ENCODE data around the gene MMS19. TPM values are rescaled to one million over a fixed set of nuclear protein-coding genes. Genes with fewer than 3 reads are reported as not detected.

The MMS19 gene
- total RNA-seq, 1 experiment from 2014 or later = 83.3 TPM

DNA sequence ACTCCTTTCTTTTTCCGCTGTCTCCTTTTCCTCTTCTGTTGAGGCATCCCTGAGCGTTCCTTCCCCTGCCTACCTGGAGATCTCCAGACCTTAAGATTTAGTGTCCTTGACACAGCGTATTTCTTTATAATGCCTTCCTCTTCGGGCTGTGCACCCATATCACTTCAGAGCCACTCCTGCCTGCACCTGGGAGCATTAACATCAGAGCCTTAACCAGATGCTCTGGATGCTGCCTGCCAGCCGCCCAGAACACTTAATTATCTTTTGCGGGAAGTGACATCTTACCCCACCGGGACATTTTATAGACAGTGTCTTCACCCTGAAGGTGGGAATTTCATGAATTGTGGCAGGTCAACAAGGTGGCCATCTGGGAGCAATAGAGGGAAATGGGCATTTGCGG lies 24.7 kb upstream of the MMS19 start:
- no peaks in the 10 kb centered on the region for H3K9me3 ChIP-seq (ENCODE audit: control insufficient read depth, insufficient read depth, low read depth, low read length)
- H3K27ac ChIP-seq (ENCODE audit: low read length) = no peak overlapping the region
- ATAC-seq (no peak), DNase-seq (ENCODE audit: low read depth, low spot score) (no peak)
- H3K4me3 ChIP-seq (ENCODE audit: low read depth in 2 of 2, low read length in 2 of 2) = no peak overlapping the region
- H3K4me1 ChIP-seq (ENCODE audit: control insufficient read depth, insufficient read depth, low read length) = peaks cover 16% of the 10 kb centered on the region
- no peaks in the 10 kb centered on the region for H3K36me3 ChIP-seq (ENCODE audit: control insufficient read depth, insufficient read depth, low read length)
- no peak for TF ChIP-seq TCF7L2 (IDR thresholded peaks at IDR 0.05; ENCODE audit: low read depth, low read length)
- TF ChIP-seq, protein P1, sequence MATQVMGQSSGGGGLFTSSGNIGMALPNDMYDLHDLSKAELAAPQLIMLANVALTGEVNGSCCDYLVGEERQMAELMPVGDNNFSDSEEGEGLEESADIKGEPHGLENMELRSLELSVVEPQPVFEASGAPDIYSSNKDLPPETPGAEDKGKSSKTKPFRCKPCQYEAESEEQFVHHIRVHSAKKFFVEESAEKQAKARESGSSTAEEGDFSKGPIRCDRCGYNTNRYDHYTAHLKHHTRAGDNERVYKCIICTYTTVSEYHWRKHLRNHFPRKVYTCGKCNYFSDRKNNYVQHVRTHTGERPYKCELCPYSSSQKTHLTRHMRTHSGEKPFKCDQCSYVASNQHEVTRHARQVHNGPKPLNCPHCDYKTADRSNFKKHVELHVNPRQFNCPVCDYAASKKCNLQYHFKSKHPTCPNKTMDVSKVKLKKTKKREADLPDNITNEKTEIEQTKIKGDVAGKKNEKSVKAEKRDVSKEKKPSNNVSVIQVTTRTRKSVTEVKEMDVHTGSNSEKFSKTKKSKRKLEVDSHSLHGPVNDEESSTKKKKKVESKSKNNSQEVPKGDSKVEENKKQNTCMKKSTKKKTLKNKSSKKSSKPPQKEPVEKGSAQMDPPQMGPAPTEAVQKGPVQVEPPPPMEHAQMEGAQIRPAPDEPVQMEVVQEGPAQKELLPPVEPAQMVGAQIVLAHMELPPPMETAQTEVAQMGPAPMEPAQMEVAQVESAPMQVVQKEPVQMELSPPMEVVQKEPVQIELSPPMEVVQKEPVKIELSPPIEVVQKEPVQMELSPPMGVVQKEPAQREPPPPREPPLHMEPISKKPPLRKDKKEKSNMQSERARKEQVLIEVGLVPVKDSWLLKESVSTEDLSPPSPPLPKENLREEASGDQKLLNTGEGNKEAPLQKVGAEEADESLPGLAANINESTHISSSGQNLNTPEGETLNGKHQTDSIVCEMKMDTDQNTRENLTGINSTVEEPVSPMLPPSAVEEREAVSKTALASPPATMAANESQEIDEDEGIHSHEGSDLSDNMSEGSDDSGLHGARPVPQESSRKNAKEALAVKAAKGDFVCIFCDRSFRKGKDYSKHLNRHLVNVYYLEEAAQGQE (IDR thresholded peaks at IDR 0.05; ENCODE audit: insufficient read depth in 1 of 2, low read depth in 2 of 2, low read length in 1 of 2) = no peak
- TF ChIP-seq POLR2AphosphoS5 (IDR thresholded peaks at IDR 0.05; ENCODE audit: low read depth, low read length) = no peak
- TF ChIP-seq SIN3A (IDR thresholded peaks at IDR 0.05; ENCODE audit: borderline replicate concordance, insufficient read depth, low read depth, low read length) = no peak
- TF ChIP-seq, protein P2, sequence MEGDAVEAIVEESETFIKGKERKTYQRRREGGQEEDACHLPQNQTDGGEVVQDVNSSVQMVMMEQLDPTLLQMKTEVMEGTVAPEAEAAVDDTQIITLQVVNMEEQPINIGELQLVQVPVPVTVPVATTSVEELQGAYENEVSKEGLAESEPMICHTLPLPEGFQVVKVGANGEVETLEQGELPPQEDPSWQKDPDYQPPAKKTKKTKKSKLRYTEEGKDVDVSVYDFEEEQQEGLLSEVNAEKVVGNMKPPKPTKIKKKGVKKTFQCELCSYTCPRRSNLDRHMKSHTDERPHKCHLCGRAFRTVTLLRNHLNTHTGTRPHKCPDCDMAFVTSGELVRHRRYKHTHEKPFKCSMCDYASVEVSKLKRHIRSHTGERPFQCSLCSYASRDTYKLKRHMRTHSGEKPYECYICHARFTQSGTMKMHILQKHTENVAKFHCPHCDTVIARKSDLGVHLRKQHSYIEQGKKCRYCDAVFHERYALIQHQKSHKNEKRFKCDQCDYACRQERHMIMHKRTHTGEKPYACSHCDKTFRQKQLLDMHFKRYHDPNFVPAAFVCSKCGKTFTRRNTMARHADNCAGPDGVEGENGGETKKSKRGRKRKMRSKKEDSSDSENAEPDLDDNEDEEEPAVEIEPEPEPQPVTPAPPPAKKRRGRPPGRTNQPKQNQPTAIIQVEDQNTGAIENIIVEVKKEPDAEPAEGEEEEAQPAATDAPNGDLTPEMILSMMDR (IDR thresholded peaks at IDR 0.05) = no peak
- in situ Hi-C loops (cut with HindIII; ENCODE audit: low pct_unique_long_range_greater_than_20kb, low sequenced_read_pairs) = no loop called here
- no peaks in the 10 kb centered on the region for H3K27me3 ChIP-seq (ENCODE audit: control insufficient read depth, insufficient read depth, low read length)
- POLR2A ChIA-PET = no interaction called here
- CTCF ChIA-PET = interaction anchor here (0.6 kb wide), 1 partner anchor 19 kb away, joined by 8 read pairs; no protein-coding TSS in a partner anchor
- BruUV-seq (replicated peaks) = no TSS peak
- intact Hi-C loops (cut with micrococcal nuclease; ENCODE audit: unreplicated experiment) = no loop called here

DNA sequence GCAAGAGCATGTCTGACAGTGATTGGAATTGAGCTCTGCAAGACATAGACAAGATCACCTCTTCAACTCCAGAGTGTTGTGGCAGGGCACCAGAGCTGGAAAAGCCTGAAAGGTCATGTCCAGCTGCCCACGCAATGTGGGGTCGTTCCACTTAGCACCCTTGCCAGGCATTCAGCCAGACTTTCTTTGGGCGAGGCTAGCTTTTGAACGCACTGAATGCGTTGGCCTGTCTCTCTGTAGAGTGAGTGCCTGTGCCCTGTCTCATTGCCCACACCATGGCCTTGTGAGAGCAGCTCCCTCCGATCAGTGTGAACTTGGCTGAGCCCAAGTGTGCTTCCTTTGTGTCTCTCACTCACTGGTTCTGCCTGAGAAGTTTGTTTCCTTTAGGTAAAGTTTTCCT lies 23.8 kb upstream of the MMS19 start:
- Histone ChIP-seq H3K27me3 (ENCODE audit: control insufficient read depth, insufficient read depth, low read length) (no peaks in the 10 kb centered on the region), H3K4me1 (ENCODE audit: control insufficient read depth, insufficient read depth, low read length) (peaks cover 21% of the 10 kb centered on the region), H3K4me3 (ENCODE audit: low read depth in 2 of 2, low read length in 2 of 2) (no peak overlapping the region), H3K36me3 (ENCODE audit: control insufficient read depth, insufficient read depth, low read length) (no peaks in the 10 kb centered on the region), H3K27ac (ENCODE audit: low read length) (no peak overlapping the region), H3K9me3 (ENCODE audit: control insufficient read depth, insufficient read depth, low read depth, low read length) (no peaks in the 10 kb centered on the region)
- no peak for ATAC-seq
- intact Hi-C loops (cut with micrococcal nuclease; ENCODE audit: unreplicated experiment) = no loop called here
- DNase-seq (ENCODE audit: low read depth, low spot score) = no peak
- POLR2A ChIA-PET = interaction anchor here (0.5 to 1.1 kb wide), 3 partner anchors 12 to 209 kb away, joined by 3 to 10 read pairs (median 4); no protein-coding TSS in a partner anchor
- TF ChIP-seq, protein P2 (IDR thresholded peaks at IDR 0.05) = no peak
- TF ChIP-seq TCF7L2 (IDR thresholded peaks at IDR 0.05; ENCODE audit: low read depth, low read length) (no peak), SIN3A (IDR thresholded peaks at IDR 0.05; ENCODE audit: borderline replicate concordance, insufficient read depth, low read depth, low read length) (no peak), POLR2AphosphoS5 (IDR thresholded peaks at IDR 0.05; ENCODE audit: low read depth, low read length) (no peak)
- TF ChIP-seq, protein P1 (IDR thresholded peaks at IDR 0.05; ENCODE audit: insufficient read depth in 1 of 2, low read depth in 2 of 2, low read length in 1 of 2) = no peak
- BruUV-seq (replicated peaks) = no TSS peak
- in situ Hi-C loops (cut with HindIII; ENCODE audit: low pct_unique_long_range_greater_than_20kb, low sequenced_read_pairs) = no loop called here
- CTCF ChIA-PET = interaction anchor here (0.5 kb wide), 1 partner anchor 15 kb away, joined by 11 read pairs; no protein-coding TSS in a partner anchor

All from Panc1 (cell line).